Measurements from ENCODE around the gene C10orf53. TPM values are rescaled to one million over a fixed set of nuclear protein-coding genes. Genes with fewer than 3 reads are reported as not detected.

The C10orf53 gene
- total RNA-seq, 1 experiment from 2014 or later, result not detected

- H3K4me1 ChIP-seq (ENCODE audit: insufficient read depth, low read length), result no peaks in the 10 kb centered on the region
- H2BK12ac ChIP-seq (ENCODE audit: insufficient read length, low read depth, low read length), result no peak overlapping the region
- no peak overlapping the region for H3K14ac ChIP-seq (ENCODE audit: insufficient read depth, low read length)
- H4K91ac ChIP-seq (ENCODE audit: insufficient read length, low read depth, low read length), result no peak overlapping the region
- Mint-ChIP-seq H3K9me3 (peaks cover 3 to 5% of the 10 kb centered on the region in 2 experiments; a peak in 2 of 5 replicates), H3K4me3 (no peak overlapping the region), H3K27me3 (ENCODE audit: low read depth) (no peaks in the 10 kb centered on the region), H3K4me1 (no peaks in the 10 kb centered on the region), H3K27ac (no peak overlapping the region), H3K36me3 (ENCODE audit: insufficient read depth in 1 of 3, low read depth in 3 of 3) (peaks cover 9 to 32% (median 9%) of the 10 kb centered on the region in 3 experiments; a peak in 5 of 7 replicates)
- no peak overlapping the region for H2BK120ac ChIP-seq (ENCODE audit: low read depth, low read length, poor library complexity, severe bottlenecking)
- H3K4me2 ChIP-seq (ENCODE audit: insufficient read depth, insufficient read length, low read length), result no peak overlapping the region
- TF ChIP-seq CTCF (conservative IDR thresholded peaks at IDR 0.05), result no peak
- H3K23ac ChIP-seq (ENCODE audit: insufficient read length, low read depth, low read length), result no peak overlapping the region
- no peak overlapping the region for H2BK15ac ChIP-seq (ENCODE audit: low read depth, low read length)
- H3T11ph ChIP-seq (ENCODE audit: low read length), result no peak overlapping the region
- no peak overlapping the region for H2BK5ac ChIP-seq (ENCODE audit: insufficient read length, low read length)
- DNase-seq, result peak; percentile 22
- no peak overlapping the region for H3K4ac ChIP-seq (ENCODE audit: low read depth, low read length)
- peaks cover 3% of the 10 kb centered on the region for H4K20me1 ChIP-seq (ENCODE audit: control insufficient read depth, insufficient read depth, insufficient read length)
- H3K27ac ChIP-seq (ENCODE audit: insufficient read length, low read depth, low read length), result no peak overlapping the region
- WGBS (ENCODE audit: extremely low coverage, insufficient read length, low lambda C conversion rate), result no CpG with 5 or more reads among the region's 23 CpGs
- no peak overlapping the region for H2AFZ ChIP-seq (ENCODE audit: low read length)
- H4K5ac ChIP-seq (ENCODE audit: insufficient read length, low read depth, low read length), result no peak overlapping the region
- no peaks in the 10 kb centered on the region for H3K79me2 ChIP-seq (ENCODE audit: insufficient read depth, low read length)
- H3K27me3 ChIP-seq (ENCODE audit: insufficient read depth, low read length), result no peaks in the 10 kb centered on the region
- no peaks in the 10 kb centered on the region for H3K23me2 ChIP-seq (ENCODE audit: insufficient read length, low read depth, low read length, poor library complexity, severe bottlenecking)
- no peak overlapping the region for H2AK5ac ChIP-seq (ENCODE audit: insufficient read length, low read length)
- H3K18ac ChIP-seq (ENCODE audit: insufficient read length, low read depth, low read length), result no peak overlapping the region
- no peaks in the 10 kb centered on the region for H3K79me1 ChIP-seq (ENCODE audit: insufficient read depth, low read depth, low read length, poor library complexity, severe bottlenecking)
- no peak overlapping the region for H3K56ac ChIP-seq (ENCODE audit: insufficient read length, low read depth, low read length)
- no peaks in the 10 kb centered on the region for H3K9me3 ChIP-seq (ENCODE audit: control insufficient read depth, low read depth, low read length)
- H3K9ac ChIP-seq (ENCODE audit: extremely low read depth, insufficient read length, low read length), result no peak overlapping the region
- no peak overlapping the region for H4K8ac ChIP-seq (replicated peaks; ENCODE audit: insufficient read length, low read depth, low read length)
- no peak overlapping the region for H2BK20ac ChIP-seq (ENCODE audit: low read depth, low read length, poor library complexity, severe bottlenecking)
These were observed 63.4 kb downstream of the C10orf53 start for GRCh38 chr10:49742683-49743463.
